Trophoblast cell (in vitro differentiated cells and primary cell): ENCODE measurements around the gene APOA4.

Experiments
- DNase-seq, 2 donors: peaks; one replicate each; pipeline ENCODE4 v3.0.0-alpha.2; 2016
- H2AFZ ChIP-seq: 2 replicates; pipeline ENCODE4 v1.6.1; 2013; ENCODE audit warnings: low read length, moderate library complexity, mild to moderate bottlenecking; ENCODE audit not compliant: insufficient read depth, poor library complexity
- H2AK5ac ChIP-seq: 2 replicates; pipeline ENCODE4 v1.6.1; 2013; ENCODE audit warnings: mild to moderate bottlenecking, low read length
- H2BK120ac ChIP-seq: 2 replicates; pipeline ENCODE4 v1.6.1; 2013; ENCODE audit warnings: low read length, mild to moderate bottlenecking, moderate library complexity; ENCODE audit not compliant: insufficient read depth, poor library complexity
- H2BK12ac ChIP-seq: 2 replicates; pipeline ENCODE4 v1.6.1; 2013; ENCODE audit warnings: mild to moderate bottlenecking, low read length, moderate library complexity
- H2BK5ac ChIP-seq: 2 replicates; pipeline ENCODE4 v1.6.1; 2013; ENCODE audit warnings: low read length, low read depth, moderate library complexity, mild to moderate bottlenecking; ENCODE audit not compliant: poor library complexity
- H3K14ac ChIP-seq: 2 replicates; pipeline ENCODE4 v1.6.1; 2013; ENCODE audit warnings: mild to moderate bottlenecking, low read length
- H3K18ac ChIP-seq: 2 replicates; pipeline ENCODE4 v1.6.1; 2013; ENCODE audit warnings: mild to moderate bottlenecking, low read length
- H3K23ac ChIP-seq: 2 replicates; pipeline ENCODE4 v1.6.1; 2013; ENCODE audit warnings: low read length
- H3K27ac ChIP-seq: 2 replicates; pipeline ENCODE4 v1.5.1; 2013; ENCODE audit warnings: low read depth, mild to moderate bottlenecking, inconsistent platforms, low read length, moderate library complexity
- H3K27me3 ChIP-seq: 2 replicates; pipeline ENCODE4 v1.6.1; 2013; ENCODE audit warnings: inconsistent platforms, mild to moderate bottlenecking, low read length, moderate library complexity; ENCODE audit not compliant: insufficient read depth
- H3K36me3 ChIP-seq, 2 experiments: 1 replicate in 1 of 2; 2 replicates in 1 of 2; pipeline ENCODE4 v1.6.1; 2013; ENCODE audit warnings: low read length in 2 of 2, mild to moderate bottlenecking in 2 of 2, moderate library complexity in 1 of 2; ENCODE audit not compliant: insufficient read depth in 2 of 2, control insufficient read depth in 1 of 2
- H3K4ac ChIP-seq: 2 replicates; pipeline ENCODE4 v1.6.1; 2013; ENCODE audit warnings: low read depth, mild to moderate bottlenecking, low read length, moderate library complexity
- H3K4me1 ChIP-seq, 2 experiments: 1 replicate in 1 of 2; 2 replicates in 1 of 2; pipeline ENCODE4 v1.6.1; 2013; ENCODE audit warnings: low read length in 2 of 2, mild to moderate bottlenecking in 2 of 2, moderate library complexity in 1 of 2; ENCODE audit not compliant: insufficient read depth in 2 of 2, control insufficient read depth in 1 of 2
- H3K4me2 ChIP-seq: 2 replicates; pipeline ENCODE4 v1.6.1; 2013; ENCODE audit warnings: inconsistent platforms, mild to moderate bottlenecking, low read length, moderate library complexity
- H3K4me3 ChIP-seq: 2 replicates; pipeline ENCODE4 v1.5.1; 2013; ENCODE audit warnings: mild to moderate bottlenecking, low read depth, low read length, inconsistent platforms
- H3K79me1 ChIP-seq: one replicate; pipeline ENCODE4 v1.6.1; 2013; ENCODE audit warnings: low read length
- H3K79me2 ChIP-seq: 2 replicates; pipeline ENCODE4 v1.6.1; 2013; ENCODE audit warnings: low read length, mild to moderate bottlenecking; ENCODE audit not compliant: control insufficient read depth, insufficient read depth, poor library complexity
- H3K9ac ChIP-seq: 2 replicates; pipeline ENCODE4 v1.6.1; 2013; ENCODE audit warnings: mild to moderate bottlenecking, low read length
- H3K9me3 ChIP-seq: 2 replicates; pipeline ENCODE4 v1.6.1; 2013; ENCODE audit warnings: low read depth, mild to moderate bottlenecking, control low read depth, inconsistent platforms, low read length; ENCODE audit not compliant: insufficient read depth
- H4K12ac ChIP-seq: 2 replicates; pipeline ENCODE4 v1.6.1; 2013; ENCODE audit warnings: low read depth, mild to moderate bottlenecking, low read length, moderate library complexity
- H4K8ac ChIP-seq: 2 replicates; pipeline ENCODE4 v1.6.1; 2013; ENCODE audit warnings: low read depth, mild to moderate bottlenecking, low read length, moderate library complexity
- H4K91ac ChIP-seq: one replicate; pipeline ENCODE4 v1.6.1; 2013; ENCODE audit warnings: low read depth, mild to moderate bottlenecking, low read length, moderate library complexity
- whole genome bisulfite sequencing: extraction: QIAGEN DNeasy Blood & Tissue Kit; methylation state at CpG from one replicate; pipeline ENCODE4 v1.1.7; 2013; ENCODE audit warnings: missing lambda C conversion rate; ENCODE audit not compliant: insufficient read length, insufficient coverage; ENCODE audit errors: extremely low coverage; 5-methylcytosine and 5-hydroxymethylcytosine counted together

APOA4 gene

GRCh38 chr11:116844722-116845121 is 21.6 kb upstream of the APOA4 start:
- Histone ChIP-seq H3K14ac (no peak overlapping the region), H4K12ac (no peak overlapping the region), H3K79me2 (no peaks in the 10 kb centered on the region), H3K4me3 (no peak overlapping the region), H3K4ac (no peak overlapping the region), H2AK5ac (no peak overlapping the region), H2BK120ac (no peak overlapping the region), H3K36me3 (peaks cover 28 to 34% of the 10 kb centered on the region in 2 experiments), H2AFZ (no peak overlapping the region), H2BK5ac (no peak overlapping the region), H3K27ac (no peak overlapping the region), H3K23ac (no peak overlapping the region), H3K4me1 (no peaks in the 10 kb centered on the region), H4K91ac (no peak overlapping the region), H3K27me3 (no peaks in the 10 kb centered on the region), H3K4me2 (no peak overlapping the region), H2BK12ac (no peak overlapping the region), H3K79me1 (no peaks in the 10 kb centered on the region), H3K9ac (no peak overlapping the region), H3K18ac (no peak overlapping the region), H3K9me3 (no peaks in the 10 kb centered on the region), H4K8ac (no peak overlapping the region)
- WGBS, result no CpG with 5 or more reads among the region's 4 CpGs
- no peak for DNase-seq

DNA sequence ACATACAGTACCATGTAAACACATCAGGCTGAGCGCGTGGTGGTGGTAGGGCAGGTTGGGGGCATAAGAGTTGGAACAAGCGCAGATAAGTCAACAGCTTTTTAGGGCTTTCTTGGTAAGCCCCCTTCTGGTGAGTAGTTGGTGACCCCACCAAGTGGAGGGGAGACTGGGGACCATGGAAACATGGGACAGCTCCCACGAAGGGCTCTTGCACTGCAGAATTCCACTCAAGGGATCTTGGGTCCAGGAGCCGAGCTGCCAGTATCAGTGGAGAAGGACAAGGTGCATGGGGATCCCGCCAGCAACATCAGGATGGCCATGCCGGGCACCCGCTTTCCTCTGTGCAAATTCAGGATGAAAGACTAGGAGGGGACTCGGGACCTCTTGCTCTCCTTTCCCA is 20.6 kb upstream of the APOA4 start:
- Histone ChIP-seq H3K79me1 (no peaks in the 10 kb centered on the region), H4K91ac (no peak overlapping the region), H3K27ac (no peak overlapping the region), H3K79me2 (no peaks in the 10 kb centered on the region), H3K4me2 (no peak overlapping the region), H3K4me1 (no peaks in the 10 kb centered on the region), H3K4ac (no peak overlapping the region), H3K27me3 (no peaks in the 10 kb centered on the region), H3K36me3 (peaks cover 24 to 30% of the 10 kb centered on the region in 2 experiments), H3K18ac (no peak overlapping the region), H3K14ac (no peak overlapping the region), H3K4me3 (no peak overlapping the region), H2AFZ (no peak overlapping the region), H4K12ac (no peak overlapping the region), H3K9ac (no peak overlapping the region), H2BK12ac (no peak overlapping the region), H2AK5ac (no peak overlapping the region), H3K23ac (no peak overlapping the region), H2BK5ac (no peak overlapping the region), H2BK120ac (no peak overlapping the region), H3K9me3 (no peaks in the 10 kb centered on the region), H4K8ac (no peak overlapping the region)
- no CpG with 5 or more reads among the region's 9 CpGs for WGBS
- no peak for DNase-seq

GRCh38 chr11:116842909-116843308 is 19.8 kb upstream of the APOA4 start:
- Histone ChIP-seq H2AK5ac (no peak overlapping the region), H3K4ac (no peak overlapping the region), H3K4me2 (no peak overlapping the region), H3K27ac (no peak overlapping the region), H3K9me3 (no peaks in the 10 kb centered on the region), H3K9ac (no peak overlapping the region), H3K14ac (no peak overlapping the region), H3K4me3 (no peak overlapping the region), H4K8ac (no peak overlapping the region), H4K91ac (no peak overlapping the region), H3K4me1 (peaks cover 0 to under 1% of the 10 kb centered on the region in 2 experiments), H2AFZ (no peak overlapping the region), H3K79me1 (no peaks in the 10 kb centered on the region), H3K36me3 (peaks cover 23 to 28% of the 10 kb centered on the region in 2 experiments), H3K27me3 (no peaks in the 10 kb centered on the region), H3K79me2 (no peaks in the 10 kb centered on the region), H2BK12ac (no peak overlapping the region), H3K23ac (no peak overlapping the region), H2BK120ac (no peak overlapping the region), H4K12ac (no peak overlapping the region), H2BK5ac (no peak overlapping the region), H3K18ac (no peak overlapping the region)
- peak in 1 of 2 donors; percentile 44 for DNase-seq
- no CpG with 5 or more reads among the region's 4 CpGs for WGBS

- Histone ChIP-seq H3K4ac (no peak overlapping the region), H3K4me2 (no peak overlapping the region), H2AFZ (no peak overlapping the region), H3K36me3 (peaks cover 16 to 21% of the 10 kb centered on the region in 2 experiments), H3K9ac (no peak overlapping the region), H4K91ac (no peak overlapping the region), H2BK120ac (no peak overlapping the region), H3K18ac (no peak overlapping the region), H3K4me3 (no peak overlapping the region), H3K79me2 (no peaks in the 10 kb centered on the region), H3K9me3 (no peaks in the 10 kb centered on the region), H2BK5ac (no peak overlapping the region), H3K27ac (no peak overlapping the region), H2AK5ac (no peak overlapping the region), H3K27me3 (no peaks in the 10 kb centered on the region), H3K14ac (no peak overlapping the region), H2BK12ac (no peak overlapping the region), H3K79me1 (no peaks in the 10 kb centered on the region), H4K12ac (no peak overlapping the region), H4K8ac (no peak overlapping the region), H3K4me1 (peaks cover 5 to 8% of the 10 kb centered on the region in 2 experiments), H3K23ac (no peak overlapping the region)
- no peak for DNase-seq
- WGBS, result no CpG with 5 or more reads among the region's 4 CpGs
Observed at GRCh38 chr11:116842117-116842516, 19.0 kb upstream of the APOA4 start.
